Transverse colon (tissue), 4 donors: ENCODE data around the gene SCN4B. TPM values are rescaled to one million over a fixed set of nuclear protein-coding genes. Genes with fewer than 3 reads are reported as not detected.

Source experiments
- DNase-seq: peaks from one replicate; pipeline ENCODE4 v3.0.0-alpha.2; 2019
- H3K27ac ChIP-seq, 4 donors: fragments of 200-600 bp; sonication (generic); 2 replicates each; pipeline ENCODE4 v1.5.1; 2016 to 2018; ENCODE audit warnings: inconsistent platforms in 4 of 4
- H3K27me3 ChIP-seq: fragments of 200-600 bp; sonication (generic); 2 replicates; pipeline ENCODE4 v1.5.1; 2017; ENCODE audit warnings: inconsistent platforms
- H3K36me3 ChIP-seq, 4 donors: fragments of 200-600 bp; sonication (generic); 2 replicates each; pipeline ENCODE4 v1.5.1; 2017 to 2019; ENCODE audit warnings: inconsistent platforms in 4 of 4
- H3K4me1 ChIP-seq, 4 donors: fragments of 200-600 bp; sonication (generic); 2 replicates each; pipeline ENCODE4 v1.5.1; 2017 to 2020; ENCODE audit warnings: inconsistent platforms in 4 of 4
- H3K4me3 ChIP-seq, 4 donors: fragments of 200-600 bp; sonication (generic); 1 replicate in 1 of 4; 2 replicates in 3 of 4; pipeline versions ENCODE4 v1.5.1 to v1.6.1; 2017 to 2019; ENCODE audit warnings: inconsistent platforms in 4 of 4
- H3K9me3 ChIP-seq, 2 donors: fragments of 200-600 bp; sonication (generic); 2 replicates each; pipeline ENCODE4 v1.5.1; 2017 to 2019; ENCODE audit warnings: inconsistent platforms in 2 of 2
- EP300 ChIP-seq: sonication (generic); formaldehyde crosslinking; IDR thresholded peaks from one replicate; pipeline ENCODE4 v1.6.1; 2017; ENCODE audit warnings: antibody characterized with exemption, low read depth
- POLR2A ChIP-seq: fragments of 450-650 bp; IDR thresholded peaks from one replicate; pipeline ENCODE4 v1.6.1; 2016; ENCODE audit warnings: antibody characterized with exemption, mild to moderate bottlenecking, moderate library complexity
- POLR2AphosphoS5 ChIP-seq, 3 donors: sonication (generic); formaldehyde crosslinking; IDR thresholded peaks; one replicate each; pipeline ENCODE4 v1.6.1; 2016; ENCODE audit warnings: antibody characterized with exemption in 3 of 3
- WGBS, 2 donors: methylation state at CpG; one replicate each; pipeline ENCODE4 v1.1.5; 2018; ENCODE audit warnings: low coverage in 1 of 2; 5-methylcytosine and 5-hydroxymethylcytosine counted together
- in situ Hi-C, 4 donors: fragments of 200-750 bp; cut with MboI; loops; one replicate each; pipeline versions ENCODE4 v1.15.0 to v1.15.1; 2017; ENCODE audit warnings: low sequenced_read_pairs in 3 of 4, low pct_ligation_motif_present in 1 of 4, low pct_unique_long_range_greater_than_20kb in 1 of 4
- intact Hi-C: fragments of 100-400 bp; cut with DNase I; formaldehyde crosslinking; loops from one replicate; pipeline ENCODE4 v1.15.1; 2023; ENCODE audit warnings: low total_unique reads
- total RNA-seq, 4 donors: library from RNA; depleted of rRNA; stranded (reverse); fragments of >200 nt; gene quantifications; one replicate each; pipeline ENCODE4 v1.1.0, GENCODE V29; 2016
- TF ChIP-seq, protein P1 (sequence below), 5 experiments: fragments of 200-600 bp in 3 of 5; fragments of 450-650 bp in 2 of 5; sonication (generic) in 3 of 5; IDR thresholded peaks; 1 replicate in 2 of 5; 2 replicates in 3 of 5; pipeline ENCODE4 v1.5.1; 2016 to 2017; ENCODE audit warnings: antibody characterized with exemption in 5 of 5, inconsistent platforms in 3 of 5, mild to moderate bottlenecking in 2 of 5, moderate library complexity in 1 of 5

The SCN4B gene
- total RNA-seq, 4 donors from 2014 or later: 0.41 to 1.1 (median 0.75) TPM; not detected in 1

DNA sequence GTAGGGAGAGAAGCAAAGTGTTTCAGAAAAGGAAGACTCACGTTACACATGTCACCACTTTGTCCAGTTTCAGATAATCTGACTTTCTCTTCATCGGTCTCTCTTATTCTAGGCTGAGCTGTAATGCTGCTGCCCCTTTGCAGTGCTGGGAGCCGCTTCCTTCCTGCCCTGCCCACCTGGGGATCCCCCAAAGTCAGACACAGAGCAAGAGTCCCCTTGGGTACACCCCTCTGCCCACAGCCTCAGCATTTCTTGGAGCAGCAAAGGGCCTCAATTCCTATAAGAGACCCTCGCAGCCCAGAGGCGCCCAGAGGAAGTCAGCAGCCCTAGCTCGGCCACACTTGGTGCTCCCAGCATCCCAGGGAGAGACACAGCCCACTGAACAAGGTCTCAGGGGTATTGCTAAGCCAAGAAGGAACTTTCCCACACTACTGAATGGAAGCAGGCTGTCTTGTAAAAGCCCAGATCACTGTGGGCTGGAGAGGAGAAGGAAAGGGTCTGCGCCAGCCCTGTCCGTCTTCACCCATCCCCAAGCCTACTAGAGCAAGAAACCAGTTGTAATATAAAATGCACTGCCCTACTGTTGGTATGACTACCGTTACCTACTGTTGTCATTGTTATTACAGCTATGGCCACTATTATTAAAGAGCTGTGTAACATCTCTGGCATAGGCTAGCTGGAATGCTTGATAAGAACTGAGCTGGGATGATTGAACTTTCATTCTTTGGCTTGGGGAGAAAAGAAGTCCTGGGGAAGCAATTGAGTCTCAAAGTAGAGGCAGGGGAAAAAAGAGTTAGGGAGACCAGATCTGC, 34.6 kb downstream of the SCN4B start:
- 75 to 83% methylated on average over 2 to 6 of the region's 9 CpGs for WGBS, 2 donors
- Histone ChIP-seq H3K27ac (no peak overlapping the region), H3K27me3 (no peaks in the 10 kb centered on the region), H3K36me3 (peaks cover 0 to 5% (median 0%) of the 10 kb centered on the region in 4 donors), H3K4me1 (no peaks in the 10 kb centered on the region), H3K9me3 (no peaks in the 10 kb centered on the region), H3K4me3 (no peak overlapping the region)
- in situ Hi-C loops (no loop called here), intact Hi-C loops (no loop called here)
- TF ChIP-seq POLR2AphosphoS5 (IDR thresholded peaks at IDR 0.05): no peak
- DNase-seq: no peak

DNA sequence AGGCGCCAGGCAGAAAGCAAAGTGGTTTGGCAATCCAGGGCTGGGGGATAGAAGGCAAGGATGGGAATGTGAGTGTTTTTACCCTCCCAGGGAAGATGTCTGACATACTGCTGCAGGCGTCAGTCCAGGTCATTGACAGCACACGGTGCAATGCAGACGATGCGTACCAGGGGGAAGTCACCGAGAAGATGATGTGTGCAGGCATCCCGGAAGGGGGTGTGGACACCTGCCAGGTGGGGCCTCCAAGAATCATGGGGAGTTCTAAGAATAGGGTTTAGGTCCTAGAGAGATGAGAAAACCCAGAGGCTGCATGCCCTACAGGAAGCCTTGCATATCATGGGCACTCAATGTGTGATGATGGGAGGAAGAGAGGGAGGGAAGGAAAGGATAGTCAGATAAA, 37.6 kb downstream of the SCN4B start:
- in situ Hi-C loops: no loop called here
- DNase-seq: no peak
- H3K9me3 ChIP-seq: no peaks in the 10 kb centered on the region
- TF ChIP-seq POLR2AphosphoS5 (IDR thresholded peaks at IDR 0.05) (no peak), POLR2A (no peak), EP300 (no peak)
- TF ChIP-seq, protein P1, sequence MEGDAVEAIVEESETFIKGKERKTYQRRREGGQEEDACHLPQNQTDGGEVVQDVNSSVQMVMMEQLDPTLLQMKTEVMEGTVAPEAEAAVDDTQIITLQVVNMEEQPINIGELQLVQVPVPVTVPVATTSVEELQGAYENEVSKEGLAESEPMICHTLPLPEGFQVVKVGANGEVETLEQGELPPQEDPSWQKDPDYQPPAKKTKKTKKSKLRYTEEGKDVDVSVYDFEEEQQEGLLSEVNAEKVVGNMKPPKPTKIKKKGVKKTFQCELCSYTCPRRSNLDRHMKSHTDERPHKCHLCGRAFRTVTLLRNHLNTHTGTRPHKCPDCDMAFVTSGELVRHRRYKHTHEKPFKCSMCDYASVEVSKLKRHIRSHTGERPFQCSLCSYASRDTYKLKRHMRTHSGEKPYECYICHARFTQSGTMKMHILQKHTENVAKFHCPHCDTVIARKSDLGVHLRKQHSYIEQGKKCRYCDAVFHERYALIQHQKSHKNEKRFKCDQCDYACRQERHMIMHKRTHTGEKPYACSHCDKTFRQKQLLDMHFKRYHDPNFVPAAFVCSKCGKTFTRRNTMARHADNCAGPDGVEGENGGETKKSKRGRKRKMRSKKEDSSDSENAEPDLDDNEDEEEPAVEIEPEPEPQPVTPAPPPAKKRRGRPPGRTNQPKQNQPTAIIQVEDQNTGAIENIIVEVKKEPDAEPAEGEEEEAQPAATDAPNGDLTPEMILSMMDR (IDR thresholded peaks at IDR 0.05): no peak
- no peaks in the 10 kb centered on the region for H3K27me3 ChIP-seq
- no peak overlapping the region for H3K4me3 ChIP-seq
- H3K27ac ChIP-seq: no peak overlapping the region
- intact Hi-C loops: no loop called here
- 92% methylated on average over 7 of the region's 7 CpGs; no CpG with 5 or more reads in 1 of the 2 donors for WGBS, 2 donors
- peaks cover 0 to 6% (median 2%) of the 10 kb centered on the region in 4 donors for H3K4me1 ChIP-seq
- H3K36me3 ChIP-seq: no peaks in the 10 kb centered on the region

DNA sequence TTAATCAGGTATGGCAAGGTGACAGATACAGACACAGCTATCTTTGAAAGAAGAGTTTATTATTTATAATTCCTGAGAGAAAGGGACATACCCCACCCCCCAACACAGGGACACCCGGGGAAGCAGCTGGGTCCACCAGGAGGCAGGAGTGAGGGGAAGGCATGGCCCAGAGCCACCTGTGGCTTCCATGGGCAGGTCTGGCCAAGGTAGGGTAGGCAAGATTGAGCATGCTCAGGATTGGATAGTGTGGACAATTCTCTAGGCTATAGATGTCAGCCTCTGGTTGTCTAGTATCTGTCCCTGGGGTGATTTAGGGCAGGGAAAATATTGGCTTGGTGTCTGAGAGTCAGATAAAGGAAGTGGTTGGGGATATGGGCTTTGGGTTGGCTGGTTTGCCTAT, 38.4 kb downstream of the SCN4B start:
- Histone ChIP-seq H3K9me3 (no peaks in the 10 kb centered on the region), H3K27me3 (no peaks in the 10 kb centered on the region), H3K4me1 (peaks cover 0 to 6% (median 2%) of the 10 kb centered on the region in 4 donors), H3K36me3 (no peaks in the 10 kb centered on the region), H3K4me3 (no peak overlapping the region), H3K27ac (no peak overlapping the region)
- no peak for TF ChIP-seq EP300
- intact Hi-C loops: no loop called here
- DNase-seq: no peak
- in situ Hi-C loops: no loop called here
- 78% methylated on average over 1 of the region's 1 CpG; no CpG with 5 or more reads in 1 of the 2 donors for WGBS, 2 donors

DNA sequence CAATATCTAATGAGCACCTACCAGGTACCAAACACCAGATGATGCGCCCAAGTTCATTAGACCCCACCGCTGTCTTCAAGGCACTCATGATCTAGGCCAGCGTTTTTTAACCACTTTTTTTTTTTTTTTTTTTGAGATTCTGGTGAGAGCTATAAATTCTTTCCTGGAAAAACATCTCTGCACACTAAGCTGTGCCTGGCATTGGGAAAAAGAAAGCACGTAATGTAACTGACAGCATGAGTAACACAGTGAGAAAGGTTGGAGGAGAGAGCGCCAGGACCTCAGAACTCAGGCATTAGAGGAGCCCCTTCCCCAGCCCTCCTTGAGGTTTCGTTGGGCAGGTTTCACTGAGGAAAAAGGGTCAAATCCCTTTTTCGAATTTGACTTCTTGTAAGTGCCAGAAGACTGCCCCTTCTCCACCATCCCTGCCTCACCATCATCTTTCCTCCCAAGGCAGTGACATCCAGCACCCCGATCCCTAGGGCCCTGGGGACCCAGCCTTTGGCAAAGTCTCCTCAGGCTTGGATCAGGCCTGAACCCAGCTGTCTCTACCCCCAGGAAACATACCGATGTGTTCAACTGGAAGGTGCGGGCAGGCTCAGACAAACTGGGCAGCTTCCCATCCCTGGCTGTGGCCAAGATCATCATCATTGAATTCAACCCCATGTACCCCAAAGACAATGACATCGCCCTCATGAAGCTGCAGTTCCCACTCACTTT, 39.8 kb downstream of the SCN4B start:
- H3K36me3 ChIP-seq: no peaks in the 10 kb centered on the region
- intact Hi-C loops: no loop called here
- WGBS, 2 donors: 85 to 90% methylated on average over 4 to 11 of the region's 11 CpGs

DNA sequence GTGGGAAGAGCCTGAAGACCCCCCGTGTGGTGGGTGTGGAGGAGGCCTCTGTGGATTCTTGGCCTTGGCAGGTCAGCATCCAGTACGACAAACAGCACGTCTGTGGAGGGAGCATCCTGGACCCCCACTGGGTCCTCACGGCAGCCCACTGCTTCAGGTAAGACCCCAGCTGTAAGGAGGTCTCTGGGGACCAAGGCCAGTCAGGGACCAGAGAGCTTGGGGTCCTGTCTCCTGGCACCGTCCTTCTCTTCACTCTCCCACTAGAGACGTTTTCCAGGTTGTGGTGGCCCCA, 40.9 kb downstream of the SCN4B start:
- intact Hi-C loops (no loop called here), in situ Hi-C loops (no loop called here)
- no peaks in the 10 kb centered on the region for H3K27me3 ChIP-seq
- no peaks in the 10 kb centered on the region for H3K36me3 ChIP-seq
- no peak for DNase-seq
- H3K27ac ChIP-seq: peak overlapping the region in 2 of 4 donors; percentile 14 to 39
- 89% methylated on average over 6 of the region's 6 CpGs; no CpG with 5 or more reads in 1 of the 2 donors for WGBS, 2 donors
- H3K9me3 ChIP-seq: no peaks in the 10 kb centered on the region
- no peak overlapping the region for H3K4me3 ChIP-seq
- TF ChIP-seq, protein P1 (IDR thresholded peaks at IDR 0.05): no peak
- TF ChIP-seq EP300: no peak
- no peak for TF ChIP-seq POLR2AphosphoS5 (IDR thresholded peaks at IDR 0.05)
- TF ChIP-seq POLR2A: no peak
- peaks cover 0 to 6% (median 2%) of the 10 kb centered on the region in 4 donors for H3K4me1 ChIP-seq

More for the DNA sequence above, 39.8 kb downstream of the SCN4B start:
- Histone ChIP-seq H3K9me3 (no peaks in the 10 kb centered on the region), H3K4me1 (peaks cover 0 to 6% (median 2%) of the 10 kb centered on the region in 4 donors), H3K27ac (no peak overlapping the region), H3K4me3 (no peak overlapping the region), H3K27me3 (no peaks in the 10 kb centered on the region)
- TF ChIP-seq, protein P1 (IDR thresholded peaks at IDR 0.05): no peak
- TF ChIP-seq POLR2A (no peak), POLR2AphosphoS5 (IDR thresholded peaks at IDR 0.05) (no peak), EP300 (no peak)
- no peak for DNase-seq
- in situ Hi-C loops: no loop called here
